ENCODE results near the gene CSNK1G1.

- TF ChIP-seq CTCF (IDR thresholded peaks at IDR 0.05; ENCODE audit: low read depth, low read length) (no peak), EZH2phosphoT487 (IDR thresholded peaks at IDR 0.05; ENCODE audit: low read depth) (no peak)
Measured at GRCh38 chr15:64373360-64373759, 17.4 kb upstream of the CSNK1G1 start.

Measured in OCI-LY3 (cell line).